ENCODE results near the gene SLC37A1. TPM values are rescaled to one million over a fixed set of nuclear protein-coding genes. Genes with fewer than 3 reads are reported as not detected.

Gene SLC37A1
- total RNA-seq, 1 donor, result 1.7 TPM

DNA sequence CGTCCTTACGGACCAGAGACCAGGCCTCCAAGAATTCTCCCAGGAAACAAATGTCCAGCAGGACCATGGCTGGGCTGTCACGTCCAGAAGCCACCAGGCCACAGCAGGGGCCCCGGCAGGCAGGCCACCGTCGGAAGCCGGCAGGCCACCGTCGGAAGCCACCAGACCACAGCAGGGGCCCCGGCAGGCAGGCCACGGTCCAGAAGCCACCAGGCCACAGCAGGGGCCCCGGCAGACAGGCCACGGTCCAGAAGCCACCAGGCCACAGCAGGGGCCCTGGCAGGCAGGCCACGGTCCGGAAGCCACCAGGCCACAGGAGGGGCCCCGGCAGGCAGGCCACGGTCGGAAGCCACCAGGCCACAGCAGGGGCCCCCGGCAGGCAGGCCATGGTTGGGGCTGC lies 72.8 kb downstream of the SLC37A1 start:
- H3K4me3 ChIP-seq (ENCODE audit: low read depth, low read length), result no peak overlapping the region
- DNase-seq (ENCODE audit: low read depth), result no peak

DNA sequence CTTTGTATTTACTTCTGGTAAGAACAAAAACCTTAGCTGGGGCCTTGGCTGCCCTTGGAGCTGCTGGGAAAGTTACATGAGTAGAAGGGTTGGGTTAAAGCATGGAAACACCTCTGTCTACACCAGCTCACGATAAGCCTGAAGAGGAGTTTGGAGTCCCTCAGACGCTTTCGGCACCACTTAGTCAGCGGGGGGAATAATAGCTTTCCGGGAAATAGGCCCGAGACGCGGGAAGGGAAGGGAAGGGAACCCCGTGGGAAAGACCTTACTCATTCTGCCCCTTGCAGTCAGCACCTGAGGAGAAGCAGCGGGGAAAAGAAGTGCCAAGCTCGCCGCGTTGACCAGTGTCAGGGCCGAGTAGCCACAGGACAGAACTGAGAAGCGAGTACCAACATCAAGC lies 73.4 kb downstream of the SLC37A1 start:
- no peak for DNase-seq (ENCODE audit: low read depth)
- H3K4me3 ChIP-seq (ENCODE audit: low read depth, low read length), result no peak overlapping the region
- TF ChIP-seq, protein P1, sequence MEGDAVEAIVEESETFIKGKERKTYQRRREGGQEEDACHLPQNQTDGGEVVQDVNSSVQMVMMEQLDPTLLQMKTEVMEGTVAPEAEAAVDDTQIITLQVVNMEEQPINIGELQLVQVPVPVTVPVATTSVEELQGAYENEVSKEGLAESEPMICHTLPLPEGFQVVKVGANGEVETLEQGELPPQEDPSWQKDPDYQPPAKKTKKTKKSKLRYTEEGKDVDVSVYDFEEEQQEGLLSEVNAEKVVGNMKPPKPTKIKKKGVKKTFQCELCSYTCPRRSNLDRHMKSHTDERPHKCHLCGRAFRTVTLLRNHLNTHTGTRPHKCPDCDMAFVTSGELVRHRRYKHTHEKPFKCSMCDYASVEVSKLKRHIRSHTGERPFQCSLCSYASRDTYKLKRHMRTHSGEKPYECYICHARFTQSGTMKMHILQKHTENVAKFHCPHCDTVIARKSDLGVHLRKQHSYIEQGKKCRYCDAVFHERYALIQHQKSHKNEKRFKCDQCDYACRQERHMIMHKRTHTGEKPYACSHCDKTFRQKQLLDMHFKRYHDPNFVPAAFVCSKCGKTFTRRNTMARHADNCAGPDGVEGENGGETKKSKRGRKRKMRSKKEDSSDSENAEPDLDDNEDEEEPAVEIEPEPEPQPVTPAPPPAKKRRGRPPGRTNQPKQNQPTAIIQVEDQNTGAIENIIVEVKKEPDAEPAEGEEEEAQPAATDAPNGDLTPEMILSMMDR (IDR thresholded peaks at IDR 0.05; ENCODE audit: insufficient read depth, low read depth, low read length), result no peak

More for the DNA sequence above, 72.8 kb downstream of the SLC37A1 start:
- TF ChIP-seq, protein P1 (IDR thresholded peaks at IDR 0.05; ENCODE audit: insufficient read depth, low read depth, low read length), result no peak

DNA sequence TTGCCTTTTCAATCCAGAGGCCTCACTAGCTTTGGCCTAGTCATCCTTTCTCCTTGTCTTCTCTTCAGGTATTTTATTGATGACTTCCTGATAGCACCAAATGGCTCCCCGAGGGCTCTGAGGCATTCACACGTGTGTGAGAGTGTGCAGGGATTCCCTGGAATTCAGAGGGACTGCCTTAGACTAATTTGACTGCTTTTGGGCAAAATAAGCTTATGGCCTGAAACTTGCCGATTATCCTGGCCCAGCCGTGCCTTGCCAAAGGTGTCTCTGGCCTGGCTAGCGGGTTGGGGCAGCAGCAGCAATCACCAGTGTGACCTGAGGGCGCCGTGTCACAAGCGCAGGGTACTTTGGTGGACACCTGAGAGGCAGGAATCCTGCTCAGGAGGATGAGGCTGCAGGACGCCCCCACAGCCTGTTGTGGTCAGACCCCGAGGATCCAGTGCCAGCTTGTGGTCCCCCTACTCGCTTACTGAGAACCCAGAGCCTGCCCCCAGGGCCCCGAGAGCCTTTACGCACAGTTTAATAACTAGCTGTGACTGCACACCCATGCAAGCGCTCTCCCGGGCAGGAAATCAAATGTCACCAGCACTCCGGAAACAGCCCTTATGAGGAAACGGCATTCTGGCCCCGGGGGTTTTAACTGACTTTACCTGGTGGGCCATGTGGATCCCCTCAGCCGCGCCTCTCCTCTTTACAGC lies 76.9 kb downstream of the SLC37A1 start:
- DNase-seq (ENCODE audit: low read depth), result no peak
- no peak overlapping the region for H3K4me3 ChIP-seq (ENCODE audit: low read depth, low read length)
- TF ChIP-seq, protein P1 (IDR thresholded peaks at IDR 0.05; ENCODE audit: insufficient read depth, low read depth, low read length), result no peak

DNA sequence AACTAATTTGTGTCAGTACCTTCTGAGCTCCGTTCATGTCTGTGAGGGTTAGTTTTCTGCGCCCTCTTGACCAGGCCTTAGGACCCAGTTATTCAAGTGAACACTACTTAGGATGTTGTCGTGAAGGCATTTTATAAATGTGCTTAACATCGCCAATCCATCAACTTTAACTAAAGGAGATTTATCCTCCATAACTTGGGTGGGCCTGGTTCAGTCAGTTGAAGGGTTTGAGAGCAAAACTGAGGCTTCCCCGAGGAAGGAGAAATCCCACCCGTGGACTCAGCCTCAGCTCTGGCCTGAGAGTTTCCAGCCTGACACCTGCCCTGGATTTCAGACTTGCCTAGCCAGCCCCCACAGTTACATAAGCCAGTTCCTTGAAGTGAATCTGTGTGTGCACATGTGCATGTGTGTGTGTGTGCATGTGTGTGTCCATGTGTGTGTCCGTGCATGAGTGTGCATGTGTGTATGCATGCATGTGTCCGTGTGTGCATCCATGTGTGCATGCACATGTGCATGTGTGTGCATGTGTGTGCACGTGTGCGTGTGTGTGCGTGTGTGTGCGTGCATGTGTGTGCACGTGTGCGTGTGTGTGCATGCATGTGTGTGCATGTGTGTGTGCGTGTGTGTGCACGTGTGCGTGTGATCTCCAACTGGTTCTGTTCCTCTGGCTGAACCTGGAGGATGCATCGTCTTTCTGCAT lies 77.7 kb downstream of the SLC37A1 start:
- TF ChIP-seq, protein P1 (IDR thresholded peaks at IDR 0.05; ENCODE audit: insufficient read depth, low read depth, low read length), result no peak
- H3K4me3 ChIP-seq (ENCODE audit: low read depth, low read length), result no peak overlapping the region
- DNase-seq (ENCODE audit: low read depth), result no peak

DNA sequence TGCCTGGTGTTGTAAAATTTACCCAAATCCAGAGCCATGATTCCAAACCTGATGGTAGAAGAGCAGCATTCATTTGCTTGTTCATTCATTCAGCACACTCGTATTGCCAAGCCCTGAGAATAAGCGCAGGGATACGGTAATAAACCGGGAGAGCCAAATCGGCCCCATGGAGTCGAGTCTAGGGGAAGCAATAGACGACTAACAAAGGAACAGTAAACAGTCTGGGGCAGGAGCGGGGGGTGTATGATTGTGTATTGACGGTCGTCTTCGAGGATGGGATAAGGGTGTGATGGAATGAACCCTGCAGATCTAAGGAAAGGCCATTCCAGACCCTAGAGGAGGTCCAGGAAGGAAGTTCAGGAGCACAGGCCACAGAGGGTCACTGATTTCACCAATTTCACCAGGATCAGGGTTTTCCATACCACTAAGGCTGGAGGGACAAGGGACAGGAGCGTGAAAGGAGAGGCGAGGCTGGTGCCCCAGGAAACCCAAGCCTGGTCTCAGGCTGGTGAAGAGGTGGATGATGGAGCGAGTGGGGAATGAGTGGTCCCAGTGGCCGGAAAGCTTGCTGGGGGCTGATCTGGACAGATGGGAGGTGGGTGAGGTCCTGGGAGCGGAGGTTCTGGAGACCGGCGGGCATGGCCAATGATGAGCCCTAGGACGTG lies 78.6 kb downstream of the SLC37A1 start:
- TF ChIP-seq, protein P1 (IDR thresholded peaks at IDR 0.05; ENCODE audit: insufficient read depth, low read depth, low read length), result no peak
- H3K4me3 ChIP-seq (ENCODE audit: low read depth, low read length), result no peak overlapping the region
- no peak for DNase-seq (ENCODE audit: low read depth)

DNA sequence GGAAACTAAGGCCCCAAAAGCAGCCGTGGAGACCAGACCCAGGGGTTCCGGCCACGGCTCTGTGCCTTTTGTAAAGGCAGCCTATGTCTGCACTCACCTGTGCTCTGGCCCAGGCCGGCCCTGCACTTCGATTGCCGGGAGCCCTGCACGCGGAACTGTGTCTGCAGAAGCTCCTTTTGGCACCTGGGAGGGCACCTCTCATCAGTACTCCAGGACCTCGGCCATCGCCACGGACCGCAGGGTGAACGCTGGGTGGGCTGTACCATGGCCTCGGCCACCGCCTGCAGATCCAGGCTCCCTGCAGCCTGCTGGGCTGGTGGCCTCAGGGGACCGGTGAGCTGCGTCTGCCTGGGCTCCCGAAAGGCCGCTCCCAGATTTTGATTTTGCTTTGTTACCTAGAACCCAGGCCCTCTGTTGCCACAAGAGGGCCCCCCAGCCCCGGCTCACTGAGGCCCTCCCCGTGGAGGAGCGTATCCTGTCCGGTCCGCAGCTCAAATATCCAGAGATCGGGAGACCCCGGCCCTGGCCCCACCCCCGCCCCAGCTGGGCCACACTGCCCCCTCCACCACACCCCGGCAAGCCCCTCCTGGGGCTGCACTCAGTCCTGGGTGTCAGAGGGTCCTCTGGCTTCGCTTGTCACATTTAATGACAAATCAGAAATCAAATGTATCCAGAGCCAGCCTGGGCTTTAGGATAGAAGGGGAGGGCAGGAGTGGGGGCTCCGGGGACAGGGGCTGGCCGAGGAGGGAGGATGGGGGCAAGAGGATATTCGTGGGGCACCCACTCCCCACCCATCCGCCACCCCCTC lies 79.6 kb downstream of the SLC37A1 start:
- peak; percentile 59 for DNase-seq (ENCODE audit: low read depth)
- H3K4me3 ChIP-seq (ENCODE audit: low read depth, low read length), result no peak overlapping the region
- TF ChIP-seq, protein P1 (IDR thresholded peaks at IDR 0.05; ENCODE audit: insufficient read depth, low read depth, low read length), result peak; percentile 82
